Heart left ventricle (tissue), 13 donors: ENCODE data around the gene G3BP1.
"Not testable (repeated sequence)": the region's sequence is repeated elsewhere in the genome, so short reads cannot be mapped to it uniquely, and the experiment has no call there.

ENCODE experiments used
- CTCF ChIP-seq, 12 donors: fragments of 200-600 bp; sonication (generic) in 4 of 12; IDR thresholded peaks; one replicate each; pipeline versions ENCODE4 v1.5.0 to v1.8.0; 2018 to 2022; ENCODE audit warnings: antibody characterized with exemption in 12 of 12, mild to moderate bottlenecking in 5 of 12
- POLR2A ChIP-seq, 2 donors: fragments of 450-650 bp; IDR thresholded peaks; one replicate each; pipeline ENCODE4 v1.6.1; 2017; ENCODE audit warnings: antibody characterized with exemption in 2 of 2, mild to moderate bottlenecking in 2 of 2, moderate library complexity in 2 of 2
- donor health status: ischemic (EF 13 %, LVEDD 7.1; RV severe dilation, severe dysfunction).
- donor health status: DM: no; HTN: yes; CAD: no.
- donor health status: DM: no; HTN: no; CAD: no.
- donor health status: ischemic (EF 25% LVEDD 6.9; RV normal size, moderate dysfunction).
- donor health status: ischemic (EF 25% LVEDD 5.7; RV mildly dilated, moderate dysfunction).
- donor health status: ischemic (EF 35%, LVEDD 5.7; RV mildly dilated, moderate dysfunction).
- donor health status: nonischemic (EF 11% LVEDD 7.7; RV severe dilation, severe dysfunction).
- donor health status: DM: yes; HTN: yes; CAD: no.
- donor health status: PGD.
- donor health status: ischemic (EF 29% LVEDD 5.4; RV normal size, mild dysfunction).
- donor health status: nonischemic (EF 23%, LVEDD 6.1; RV moderate dilation, normal function).

DNA sequence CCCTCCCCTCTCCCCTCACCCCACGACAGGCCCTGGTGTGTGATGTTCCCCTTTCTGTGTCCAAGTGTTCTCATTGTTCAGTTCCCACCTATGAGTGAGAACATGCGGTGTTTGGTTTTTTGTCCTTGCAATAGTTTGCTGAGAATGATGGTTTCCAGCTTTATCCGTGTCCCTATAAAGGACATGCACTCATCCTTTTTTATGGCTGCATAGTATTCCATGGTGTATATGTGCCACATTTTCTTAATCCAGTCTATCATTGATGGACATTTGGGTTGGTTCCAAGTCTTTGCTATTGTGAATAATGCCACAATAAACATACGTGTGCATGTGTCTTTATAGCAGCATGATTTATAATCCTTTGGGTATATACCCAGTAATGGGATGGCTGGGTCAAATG, 89.1 kb downstream of the G3BP1 start:
- not testable (repeated sequence) for TF ChIP-seq CTCF, POLR2A (IDR thresholded peaks at IDR 0.05)
